HCT116 (cell line): ENCODE measurements around the gene TMEM125. TPM values are rescaled to one million over a fixed set of nuclear protein-coding genes. Genes with fewer than 3 reads are reported as not detected.

Experiments used
- ATAC-seq: fragments of 200-7000 bp; cut with Tn5 transposase; 2 replicates; pipeline ENCODE4 v1.9.1; 2020; ENCODE audit warnings: mild to moderate bottlenecking, moderate library complexity
- Bru-seq: library from RNA; stranded (reverse); fragments of 400-500 nt; gene quantifications from one replicate; lab custom pipeline; 2021; lab: Mats Ljungman, UMichigan
- BruChase-seq, 2 experiments: library from RNA; stranded (reverse); fragments of 400-500 nt; gene quantifications; one replicate each; lab custom pipeline; 2021; lab: Mats Ljungman, UMichigan
- BruUV-seq: library from RNA; stranded (reverse); fragments of 400-500 nt; replicated peaks from 2 replicates; lab custom pipeline; 2021; lab: Mats Ljungman, UMichigan
- CTCF ChIA-PET: fragments of 300-600 bp; sonication (Branson Sonifier 250); formaldehyde crosslinking; loops from one replicate; lab custom pipeline; 2021; ENCODE audit warnings: antibody characterized with exemption; lab: Charles Lee
- POLR2A ChIA-PET: fragments of 300-600, 350-600 bp; sonication (Branson Sonifier 250); formaldehyde crosslinking; loops from one replicate; lab custom pipeline; 2021; ENCODE audit warnings: antibody characterized with exemption; lab: Charles Lee
- RAD21 ChIA-PET, 2 experiments: fragments of 300-600 bp; sonication (Branson Sonifier 250); formaldehyde crosslinking; loops; one replicate each; lab custom pipeline; 2023; ENCODE audit warnings: low total read pairs in 2 of 2; ENCODE audit not compliant: uncharacterized antibody in 2 of 2, unreplicated experiment in 2 of 2, low non-redundant PET in 1 of 2; lab: Charles Lee
- DNase-seq: peaks from one replicate; pipeline ENCODE4 v3.0.0-alpha.2; 2010; ENCODE audit warnings: low read depth, low spot score
- H2AFZ ChIP-seq: fragments of 200-600 bp; shearing (Covaris generic), sonication (generic); 2 replicates; pipeline ENCODE4 v1.6.1; 2017; ENCODE audit warnings: low read depth, mixed run types, mixed read lengths, antibody characterized with exemption, low read length; ENCODE audit not compliant: poor library complexity, severe bottlenecking
- H3K27ac ChIP-seq: 2 replicates; pipeline ENCODE4 v1.5.1; 2012; ENCODE audit warnings: low read depth, low read length
- H3K27me3 ChIP-seq: fragments of 200-600 bp; sonication (generic); 2 replicates; pipeline ENCODE4 v1.6.1; 2016; ENCODE audit warnings: mixed run types, low read length, mixed read lengths; ENCODE audit not compliant: insufficient read depth
- H3K36me3 ChIP-seq, 2 experiments: fragments of 200-500 bp in 1 of 2; fragments of 200-600 bp in 1 of 2; sonication (Bioruptor generic) in 1 of 2; sonication (generic) in 1 of 2; 2 replicates each; pipeline versions ENCODE4 v1.5.1 to v1.6.1; 2014 to 2016; ENCODE audit warnings: low read length in 2 of 2, inconsistent platforms in 1 of 2, mixed read lengths in 1 of 2, mixed run types in 1 of 2; ENCODE audit not compliant: insufficient read depth in 2 of 2, control insufficient read depth in 1 of 2
- H3K4me1 ChIP-seq, 2 experiments: fragments of 200-600 bp in 1 of 2; sonication (generic) in 1 of 2; 2 replicates each; pipeline versions ENCODE4 v1.5.1 to v1.6.1; 2012 to 2017; ENCODE audit warnings: low read length in 2 of 2, inconsistent platforms in 1 of 2, mild to moderate bottlenecking in 1 of 2, mixed read lengths in 1 of 2, mixed run types in 1 of 2, moderate library complexity in 1 of 2; ENCODE audit not compliant: insufficient read depth in 2 of 2, control insufficient read depth in 1 of 2
- H3K4me2 ChIP-seq: fragments of 200-600 bp; sonication (generic); 2 replicates; pipeline ENCODE4 v1.6.1; 2017; ENCODE audit warnings: mixed run types, low read length, mixed read lengths
- H3K4me3 ChIP-seq, 2 experiments: fragments of 200-600 bp in 1 of 2; sonication (generic) in 1 of 2; replicated peaks in 1 of 2; 2 replicates each; pipeline ENCODE4 v1.5.1; 2011 to 2016; ENCODE audit warnings: low read length in 2 of 2, control low read depth in 1 of 2, low read depth in 1 of 2, mild to moderate bottlenecking in 1 of 2, mixed read lengths in 1 of 2, mixed run types in 1 of 2
- H3K79me2 ChIP-seq: fragments of 200-600 bp; sonication (generic); 2 replicates; pipeline ENCODE4 v1.6.1; 2017; ENCODE audit warnings: mild to moderate bottlenecking, mixed run types, low read length, moderate library complexity, mixed read lengths; ENCODE audit not compliant: insufficient read depth
- H3K9ac ChIP-seq: fragments of 200-600 bp; sonication (generic); 2 replicates; pipeline ENCODE4 v1.6.1; 2016; ENCODE audit warnings: low read length, mixed read lengths
- H3K9me2 ChIP-seq: fragments of 200-600 bp; sonication (generic), shearing (Covaris generic); 2 replicates; pipeline ENCODE4 v1.6.1; 2017; ENCODE audit warnings: mixed run types, mild to moderate bottlenecking, moderate library complexity; ENCODE audit not compliant: insufficient read depth
- H3K9me3 ChIP-seq, 2 experiments: fragments of 200-500 bp in 1 of 2; fragments of 200-600 bp in 1 of 2; sonication (Bioruptor generic) in 1 of 2; sonication (generic) in 1 of 2; 2 replicates each; pipeline ENCODE4 v1.6.1; 2014 to 2017; ENCODE audit warnings: low read length in 2 of 2, mixed read lengths in 2 of 2, inconsistent platforms in 1 of 2, low read depth in 1 of 2, mild to moderate bottlenecking in 1 of 2, mixed run types in 1 of 2, moderate library complexity in 1 of 2; ENCODE audit not compliant: control insufficient read depth in 1 of 2, insufficient read depth in 1 of 2
- H4K20me1 ChIP-seq: fragments of 200-600 bp; sonication (generic), shearing (Covaris generic); 2 replicates; pipeline ENCODE4 v1.6.1; 2017; ENCODE audit warnings: mixed run types, mild to moderate bottlenecking, moderate library complexity; ENCODE audit not compliant: insufficient read depth
- CBX3 ChIP-seq: IDR thresholded peaks from 2 replicates; pipeline ENCODE4 v1.6.1; 2012; ENCODE audit warnings: low read depth
- CEBPB ChIP-seq: IDR thresholded peaks from 2 replicates; pipeline ENCODE4 v1.6.1; 2012; ENCODE audit warnings: low read depth
- EGR1 ChIP-seq: IDR thresholded peaks from 2 replicates; pipeline ENCODE4 v1.6.1; 2012; ENCODE audit warnings: low read depth
- ELF1 ChIP-seq: IDR thresholded peaks from 2 replicates; pipeline ENCODE4 v1.6.1; 2012; ENCODE audit warnings: low read depth, borderline replicate concordance
- EZH2 ChIP-seq: fragments of 200-600 bp; sonication (generic); IDR thresholded peaks from 2 replicates; pipeline ENCODE4 v1.6.1; 2017; ENCODE audit warnings: antibody characterized with exemption, mixed run types
- EZH2phosphoT487 ChIP-seq: fragments of 200-600 bp; IDR thresholded peaks from 2 replicates; pipeline ENCODE4 v1.6.1; 2018; ENCODE audit warnings: antibody characterized with exemption, borderline replicate concordance
- FOSL1 ChIP-seq: IDR thresholded peaks from 2 replicates; pipeline ENCODE4 v1.6.1; 2012; ENCODE audit warnings: low read depth
- JUND ChIP-seq: IDR thresholded peaks from 2 replicates; pipeline ENCODE4 v1.6.1; 2012
- MAX ChIP-seq: IDR thresholded peaks from 2 replicates; pipeline ENCODE4 v1.6.1; 2012
- POLR2AphosphoS5 ChIP-seq: IDR thresholded peaks from 2 replicates; pipeline ENCODE4 v1.6.1; 2011; ENCODE audit warnings: mild to moderate bottlenecking, low read depth, low read length, moderate library complexity
- REST ChIP-seq: IDR thresholded peaks from 2 replicates; pipeline ENCODE4 v1.6.1; 2012; ENCODE audit warnings: low read depth
- SIN3A ChIP-seq: IDR thresholded peaks from 2 replicates; pipeline ENCODE4 v1.6.1; 2012; ENCODE audit warnings: low read depth
- SP1 ChIP-seq: IDR thresholded peaks from 2 replicates; pipeline ENCODE4 v1.6.1; 2012; ENCODE audit warnings: low read depth
- SRF ChIP-seq: IDR thresholded peaks from 2 replicates; pipeline ENCODE4 v1.6.1; 2012; ENCODE audit warnings: low read depth
- TCF7L2 ChIP-seq: IDR thresholded peaks from 2 replicates; pipeline ENCODE4 v1.7.0; 2011; ENCODE audit warnings: borderline replicate concordance, inconsistent platforms; ENCODE audit not compliant: insufficient read depth, insufficient read length; ENCODE audit errors: extremely low read depth
- YY1 ChIP-seq: IDR thresholded peaks from 2 replicates; pipeline ENCODE4 v1.6.1; 2011; ENCODE audit warnings: low read length, low read depth, moderate library complexity, mild to moderate bottlenecking; ENCODE audit not compliant: insufficient replicate concordance; ENCODE audit errors: extremely low read depth
- ZBTB33 ChIP-seq: IDR thresholded peaks from 2 replicates; pipeline ENCODE4 v1.6.1; 2011; ENCODE audit warnings: mild to moderate bottlenecking, low read length, moderate library complexity; ENCODE audit not compliant: insufficient replicate concordance; ENCODE audit errors: extremely low read depth
- ZFX ChIP-seq: fragments of 450-650 bp; IDR thresholded peaks from 2 replicates; pipeline ENCODE4 v1.6.1; 2017
- ZNF274 ChIP-seq: fragments of 200-500 bp; sonication (Bioruptor generic); IDR thresholded peaks from 2 replicates; pipeline ENCODE4 v1.6.1; 2014; ENCODE audit warnings: mild to moderate bottlenecking, low read depth, low read length, inconsistent platforms
- intact Hi-C: fragments of 100-400 bp; cut with micrococcal nuclease; formaldehyde crosslinking; loops from 2 replicates; pipeline ENCODE4 v1.10.0; 2022
- long read RNA-seq: library from polyadenylated mRNA; unstranded; transcript quantifications from one replicate; pipeline ENCODE4 v2.0.0, GENCODE V29; 2021; ENCODE audit not compliant: unreplicated experiment
- polyA plus RNA-seq: library from polyadenylated mRNA; unstranded; fragments of >200 nt; gene quantifications from 2 replicates; pipeline ENCODE4 v1.2.1, GENCODE V29; 2012; ENCODE audit warnings: missing spikeins
- total RNA-seq: library from RNA; stranded (reverse); gene quantifications from one replicate; pipeline ENCODE4 v1.2.1, GENCODE V29; 2021; ENCODE audit not compliant: unreplicated experiment
- TF ChIP-seq, protein P1 (sequence below): IDR thresholded peaks from 2 replicates; pipeline ENCODE4 v1.6.1; 2012

Gene TMEM125
- total RNA-seq (13.9 TPM), Bru-seq, nascent RNA (percentile 62 among the genes with signal in this experiment), BruChase-seq, experiment 1, labeled RNA remaining after a 6-hour chase (percentile 80 among the genes with signal in this experiment), BruChase-seq, experiment 2, labeled RNA remaining after a 2-hour chase (percentile 80 among the genes with signal in this experiment)
- polyA plus RNA-seq = 22.3 and 32.5 TPM in 2 replicates
- long read RNA-seq, partial matches to known transcripts = 15 of 24 reads
- long read RNA-seq, other reads (novel, unspliced or antisense) = 9 of 24 reads

DNA sequence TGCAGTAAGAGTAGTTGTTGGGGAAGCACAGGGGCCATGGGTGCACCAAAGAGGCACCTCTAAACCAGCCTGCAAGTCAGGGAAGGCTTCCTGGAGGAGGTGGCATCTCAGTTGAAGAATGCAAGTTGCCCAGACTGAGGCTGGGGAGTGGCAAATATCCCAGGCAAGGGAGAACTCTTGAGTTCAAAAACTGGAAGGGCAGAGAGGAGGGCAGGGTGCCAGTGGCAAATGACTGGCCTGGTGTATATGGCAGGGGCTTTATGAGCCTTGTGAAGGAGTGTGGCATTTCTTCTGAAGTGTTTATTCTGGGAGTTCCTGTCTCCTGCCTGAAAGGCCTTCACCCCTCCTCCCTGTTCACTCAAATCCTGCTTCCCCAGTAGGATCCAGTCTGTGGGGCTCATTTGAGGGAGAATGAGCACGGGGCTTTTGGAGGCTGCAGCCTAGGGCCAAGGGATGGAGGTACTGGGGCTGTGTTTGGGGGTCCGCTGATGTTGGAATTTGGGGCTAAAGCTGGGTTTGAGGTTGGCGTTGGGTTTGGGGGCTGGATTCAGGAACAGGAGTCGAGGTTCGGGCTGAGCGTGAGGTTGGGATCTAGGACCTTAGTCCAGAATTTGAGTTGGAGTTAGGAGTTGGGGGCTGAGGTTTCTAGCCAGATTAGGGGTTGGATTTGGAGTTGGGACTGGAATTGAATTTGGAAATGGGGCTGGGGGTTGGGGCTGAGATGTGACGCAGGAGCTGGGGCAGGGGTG, at the start of gene TMEM125:
TMEM125 (plus strand) TSS at position 357 of the 749 bp plus-strand sequence. CDS start 2,740 bp downstream, outside the sequence.
- peaks cover 15 to 32% of the 10 kb centered on the region in 2 experiments for H3K4me1 ChIP-seq
- H3K36me3 ChIP-seq = no peaks in the 10 kb centered on the region
- H3K9ac ChIP-seq = peak within 1 kb of the TSS; percentile 52
- ATAC-seq (no peak), DNase-seq (no peak)
- POLR2A ChIA-PET = no interaction called here
- no peaks in the 10 kb centered on the region for H3K27me3 ChIP-seq
- H3K79me2 ChIP-seq = no peaks in the 10 kb centered on the region
- H3K9me2 ChIP-seq = no peaks in the 10 kb centered on the region
- RAD21 ChIA-PET = interaction anchor here in 1 of 2 experiments (0.5 kb wide), 1 partner anchor 142 kb away, joined by 3 read pairs; no protein-coding TSS in a partner anchor
- peak within 1 kb of the TSS; percentile 44 for H3K27ac ChIP-seq
- no peaks in the 10 kb centered on the region for H4K20me1 ChIP-seq
- peaks cover 0 to 7% of the 10 kb centered on the region in 2 experiments; a peak in 1 of 4 replicates for H3K9me3 ChIP-seq
- BruUV-seq = TSS peak; percentile 82
- intact Hi-C loops = no loop called here
- no peak within 1 kb of the TSS for H2AFZ ChIP-seq
- CTCF ChIA-PET = interaction anchor here (1.0 kb wide), 1 partner anchor 16 kb away, joined by 5 read pairs; the partner anchor contains the start of gene C1orf210
- TF ChIP-seq EGR1 (no peak), JUND (no peak), REST (no peak), CBX3 (no peak), ZNF274 (no peak), SIN3A (no peak), EZH2phosphoT487 (no peak), SRF (no peak), CEBPB (no peak), ZFX (no peak), ZBTB33 (no peak), MAX (no peak), EZH2 (no peak), SP1 (no peak), POLR2AphosphoS5 (no peak), ELF1 (no peak), YY1 (no peak), FOSL1 (no peak), TCF7L2 (no peak)
- TF ChIP-seq, protein P1, sequence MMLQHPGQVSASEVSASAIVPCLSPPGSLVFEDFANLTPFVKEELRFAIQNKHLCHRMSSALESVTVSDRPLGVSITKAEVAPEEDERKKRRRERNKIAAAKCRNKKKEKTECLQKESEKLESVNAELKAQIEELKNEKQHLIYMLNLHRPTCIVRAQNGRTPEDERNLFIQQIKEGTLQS = no peak
- H3K4me3 ChIP-seq = peak within 1 kb of the TSS; percentile 54 to 61
- peak within 1 kb of the TSS; percentile 85 for H3K4me2 ChIP-seq
